HCT116 (cell line): ENCODE measurements around the gene DMAC1. TPM values are rescaled to one million over a fixed set of nuclear protein-coding genes. Genes with fewer than 3 reads are reported as not detected.

ENCODE experiments used
- ATAC-seq: fragments of 200-7000 bp; cut with Tn5 transposase; 2 replicates; pipeline ENCODE4 v1.9.1; 2020; ENCODE audit warnings: mild to moderate bottlenecking, moderate library complexity
- BruUV-seq: library from RNA; stranded (reverse); fragments of 400-500 nt; replicated peaks from 2 replicates; lab custom pipeline; 2021; lab: Mats Ljungman, UMichigan
- CTCF ChIA-PET: fragments of 300-600 bp; sonication (Branson Sonifier 250); formaldehyde crosslinking; loops from one replicate; lab custom pipeline; 2021; ENCODE audit warnings: antibody characterized with exemption; lab: Charles Lee
- POLR2A ChIA-PET: fragments of 300-600, 350-600 bp; sonication (Branson Sonifier 250); formaldehyde crosslinking; loops from one replicate; lab custom pipeline; 2021; ENCODE audit warnings: antibody characterized with exemption; lab: Charles Lee
- RAD21 ChIA-PET, 2 experiments: fragments of 300-600 bp; sonication (Branson Sonifier 250); formaldehyde crosslinking; loops; one replicate each; lab custom pipeline; 2023; ENCODE audit warnings: low total read pairs in 2 of 2; ENCODE audit not compliant: uncharacterized antibody in 2 of 2, unreplicated experiment in 2 of 2, low non-redundant PET in 1 of 2; lab: Charles Lee
- DNase-seq: peaks from one replicate; pipeline ENCODE4 v3.0.0-alpha.2; 2010; ENCODE audit warnings: low read depth, low spot score
- H2AFZ ChIP-seq: fragments of 200-600 bp; shearing (Covaris generic), sonication (generic); 2 replicates; pipeline ENCODE4 v1.6.1; 2017; ENCODE audit warnings: low read depth, mixed run types, mixed read lengths, antibody characterized with exemption, low read length; ENCODE audit not compliant: poor library complexity, severe bottlenecking
- H3K27ac ChIP-seq: 2 replicates; pipeline ENCODE4 v1.5.1; 2012; ENCODE audit warnings: low read depth, low read length
- H3K27me3 ChIP-seq: fragments of 200-600 bp; sonication (generic); 2 replicates; pipeline ENCODE4 v1.6.1; 2016; ENCODE audit warnings: mixed run types, low read length, mixed read lengths; ENCODE audit not compliant: insufficient read depth
- H3K36me3 ChIP-seq, 2 experiments: fragments of 200-500 bp in 1 of 2; fragments of 200-600 bp in 1 of 2; sonication (Bioruptor generic) in 1 of 2; sonication (generic) in 1 of 2; 2 replicates each; pipeline versions ENCODE4 v1.5.1 to v1.6.1; 2014 to 2016; ENCODE audit warnings: low read length in 2 of 2, inconsistent platforms in 1 of 2, mixed read lengths in 1 of 2, mixed run types in 1 of 2; ENCODE audit not compliant: insufficient read depth in 2 of 2, control insufficient read depth in 1 of 2
- H3K4me1 ChIP-seq, 2 experiments: fragments of 200-600 bp in 1 of 2; sonication (generic) in 1 of 2; 2 replicates each; pipeline versions ENCODE4 v1.5.1 to v1.6.1; 2012 to 2017; ENCODE audit warnings: low read length in 2 of 2, inconsistent platforms in 1 of 2, mild to moderate bottlenecking in 1 of 2, mixed read lengths in 1 of 2, mixed run types in 1 of 2, moderate library complexity in 1 of 2; ENCODE audit not compliant: insufficient read depth in 2 of 2, control insufficient read depth in 1 of 2
- H3K4me2 ChIP-seq: fragments of 200-600 bp; sonication (generic); 2 replicates; pipeline ENCODE4 v1.6.1; 2017; ENCODE audit warnings: mixed run types, low read length, mixed read lengths
- H3K4me3 ChIP-seq, 2 experiments: fragments of 200-600 bp in 1 of 2; sonication (generic) in 1 of 2; replicated peaks in 1 of 2; 2 replicates each; pipeline ENCODE4 v1.5.1; 2011 to 2016; ENCODE audit warnings: low read length in 2 of 2, control low read depth in 1 of 2, low read depth in 1 of 2, mild to moderate bottlenecking in 1 of 2, mixed read lengths in 1 of 2, mixed run types in 1 of 2
- H3K79me2 ChIP-seq: fragments of 200-600 bp; sonication (generic); 2 replicates; pipeline ENCODE4 v1.6.1; 2017; ENCODE audit warnings: mild to moderate bottlenecking, mixed run types, low read length, moderate library complexity, mixed read lengths; ENCODE audit not compliant: insufficient read depth
- H3K9ac ChIP-seq: fragments of 200-600 bp; sonication (generic); 2 replicates; pipeline ENCODE4 v1.6.1; 2016; ENCODE audit warnings: low read length, mixed read lengths
- H3K9me2 ChIP-seq: fragments of 200-600 bp; sonication (generic), shearing (Covaris generic); 2 replicates; pipeline ENCODE4 v1.6.1; 2017; ENCODE audit warnings: mixed run types, mild to moderate bottlenecking, moderate library complexity; ENCODE audit not compliant: insufficient read depth
- H3K9me3 ChIP-seq, 2 experiments: fragments of 200-500 bp in 1 of 2; fragments of 200-600 bp in 1 of 2; sonication (Bioruptor generic) in 1 of 2; sonication (generic) in 1 of 2; 2 replicates each; pipeline ENCODE4 v1.6.1; 2014 to 2017; ENCODE audit warnings: low read length in 2 of 2, mixed read lengths in 2 of 2, inconsistent platforms in 1 of 2, low read depth in 1 of 2, mild to moderate bottlenecking in 1 of 2, mixed run types in 1 of 2, moderate library complexity in 1 of 2; ENCODE audit not compliant: control insufficient read depth in 1 of 2, insufficient read depth in 1 of 2
- H4K20me1 ChIP-seq: fragments of 200-600 bp; sonication (generic), shearing (Covaris generic); 2 replicates; pipeline ENCODE4 v1.6.1; 2017; ENCODE audit warnings: mixed run types, mild to moderate bottlenecking, moderate library complexity; ENCODE audit not compliant: insufficient read depth
- CBX3 ChIP-seq: IDR thresholded peaks from 2 replicates; pipeline ENCODE4 v1.6.1; 2012; ENCODE audit warnings: low read depth
- CEBPB ChIP-seq: IDR thresholded peaks from 2 replicates; pipeline ENCODE4 v1.6.1; 2012; ENCODE audit warnings: low read depth
- EGR1 ChIP-seq: IDR thresholded peaks from 2 replicates; pipeline ENCODE4 v1.6.1; 2012; ENCODE audit warnings: low read depth
- ELF1 ChIP-seq: IDR thresholded peaks from 2 replicates; pipeline ENCODE4 v1.6.1; 2012; ENCODE audit warnings: low read depth, borderline replicate concordance
- EZH2 ChIP-seq: fragments of 200-600 bp; sonication (generic); IDR thresholded peaks from 2 replicates; pipeline ENCODE4 v1.6.1; 2017; ENCODE audit warnings: antibody characterized with exemption, mixed run types
- FOSL1 ChIP-seq: IDR thresholded peaks from 2 replicates; pipeline ENCODE4 v1.6.1; 2012; ENCODE audit warnings: low read depth
- JUND ChIP-seq: IDR thresholded peaks from 2 replicates; pipeline ENCODE4 v1.6.1; 2012
- POLR2A ChIP-seq: IDR thresholded peaks from 2 replicates; pipeline ENCODE4 v1.7.0; 2011; ENCODE audit warnings: borderline replicate concordance; ENCODE audit not compliant: insufficient read depth, insufficient read length; ENCODE audit errors: extremely low read depth
- POLR2AphosphoS5 ChIP-seq: IDR thresholded peaks from 2 replicates; pipeline ENCODE4 v1.6.1; 2011; ENCODE audit warnings: mild to moderate bottlenecking, low read depth, low read length, moderate library complexity
- RAD21 ChIP-seq: IDR thresholded peaks from 2 replicates; pipeline ENCODE4 v1.6.1; 2012; ENCODE audit warnings: low read depth, mild to moderate bottlenecking
- SIN3A ChIP-seq: IDR thresholded peaks from 2 replicates; pipeline ENCODE4 v1.6.1; 2012; ENCODE audit warnings: low read depth
- SP1 ChIP-seq: IDR thresholded peaks from 2 replicates; pipeline ENCODE4 v1.6.1; 2012; ENCODE audit warnings: low read depth
- SRF ChIP-seq: IDR thresholded peaks from 2 replicates; pipeline ENCODE4 v1.6.1; 2012; ENCODE audit warnings: low read depth
- TCF7L2 ChIP-seq: IDR thresholded peaks from 2 replicates; pipeline ENCODE4 v1.7.0; 2011; ENCODE audit warnings: borderline replicate concordance, inconsistent platforms; ENCODE audit not compliant: insufficient read depth, insufficient read length; ENCODE audit errors: extremely low read depth
- YY1 ChIP-seq: IDR thresholded peaks from 2 replicates; pipeline ENCODE4 v1.6.1; 2011; ENCODE audit warnings: low read length, low read depth, moderate library complexity, mild to moderate bottlenecking; ENCODE audit not compliant: insufficient replicate concordance; ENCODE audit errors: extremely low read depth
- intact Hi-C: fragments of 100-400 bp; cut with micrococcal nuclease; formaldehyde crosslinking; loops from 2 replicates; pipeline ENCODE4 v1.10.0; 2022
- total RNA-seq: library from RNA; stranded (reverse); gene quantifications from one replicate; pipeline ENCODE4 v1.2.1, GENCODE V29; 2021; ENCODE audit not compliant: unreplicated experiment
- TF ChIP-seq, protein P1 (sequence below), 3 experiments: fragments of 200-600 bp in 1 of 3; sonication (generic) in 1 of 3; IDR thresholded peaks in 2 of 3; conservative IDR thresholded peaks in 1 of 3; 2 replicates each; pipeline ENCODE4 v1.5.1; 2012 to 2017; ENCODE audit warnings: low read depth in 2 of 3, low read length in 2 of 3, antibody characterized with exemption in 1 of 3, borderline replicate concordance in 1 of 3, control low read depth in 1 of 3, mild to moderate bottlenecking in 1 of 3, mixed read lengths in 1 of 3, mixed run types in 1 of 3, moderate library complexity in 1 of 3; ENCODE audit not compliant: insufficient read depth in 1 of 3

Gene DMAC1
- total RNA-seq, 1 experiment from 2014 or later = 39.1 TPM

- Histone ChIP-seq H3K27me3 (0 out of 2 replicates have a peak, but pooled peaks cover 6% of the 10 kb centered on the region), H3K36me3 (no peaks in the 10 kb centered on the region), H3K9me2 (no peaks in the 10 kb centered on the region), H2AFZ (no peak overlapping the region), H3K9ac (no peak overlapping the region), H3K4me3 (no peak overlapping the region), H3K27ac (no peak overlapping the region), H4K20me1 (no peaks in the 10 kb centered on the region), H3K79me2 (no peaks in the 10 kb centered on the region), H3K4me1 (no peaks in the 10 kb centered on the region), H3K9me3 (no peaks in the 10 kb centered on the region), H3K4me2 (no peak overlapping the region)
- no peak for DNase-seq
- TF ChIP-seq YY1 (no peak), ELF1 (no peak), TCF7L2 (no peak), EZH2 (no peak), POLR2AphosphoS5 (no peak), POLR2A (no peak), EGR1 (no peak), RAD21 (no peak), SP1 (no peak), CEBPB (no peak), SRF (no peak), JUND (no peak), SIN3A (no peak), CBX3 (no peak), FOSL1 (no peak)
- TF ChIP-seq, protein P1, sequence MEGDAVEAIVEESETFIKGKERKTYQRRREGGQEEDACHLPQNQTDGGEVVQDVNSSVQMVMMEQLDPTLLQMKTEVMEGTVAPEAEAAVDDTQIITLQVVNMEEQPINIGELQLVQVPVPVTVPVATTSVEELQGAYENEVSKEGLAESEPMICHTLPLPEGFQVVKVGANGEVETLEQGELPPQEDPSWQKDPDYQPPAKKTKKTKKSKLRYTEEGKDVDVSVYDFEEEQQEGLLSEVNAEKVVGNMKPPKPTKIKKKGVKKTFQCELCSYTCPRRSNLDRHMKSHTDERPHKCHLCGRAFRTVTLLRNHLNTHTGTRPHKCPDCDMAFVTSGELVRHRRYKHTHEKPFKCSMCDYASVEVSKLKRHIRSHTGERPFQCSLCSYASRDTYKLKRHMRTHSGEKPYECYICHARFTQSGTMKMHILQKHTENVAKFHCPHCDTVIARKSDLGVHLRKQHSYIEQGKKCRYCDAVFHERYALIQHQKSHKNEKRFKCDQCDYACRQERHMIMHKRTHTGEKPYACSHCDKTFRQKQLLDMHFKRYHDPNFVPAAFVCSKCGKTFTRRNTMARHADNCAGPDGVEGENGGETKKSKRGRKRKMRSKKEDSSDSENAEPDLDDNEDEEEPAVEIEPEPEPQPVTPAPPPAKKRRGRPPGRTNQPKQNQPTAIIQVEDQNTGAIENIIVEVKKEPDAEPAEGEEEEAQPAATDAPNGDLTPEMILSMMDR (IDR thresholded peaks at IDR 0.05 in 2 of 3, conservative IDR thresholded peaks at IDR 0.05 in 1 of 3; ENCODE audit: borderline replicate concordance in 1 of 3, insufficient read depth in 1 of 3, low read depth in 2 of 3, low read length in 2 of 3) = no peak
- intact Hi-C loops = no loop called here
- ChIA-PET POLR2A (no interaction called here), RAD21 (no interaction called here), CTCF (no interaction called here)
- no TSS peak for BruUV-seq
- ATAC-seq = no peak
These were observed 37.0 kb downstream of the DMAC1 start for GRCh38 chr9:7762600-7762999.
